ENCODE measurements around the gene SRCIN1. TPM values are rescaled to one million over a fixed set of nuclear protein-coding genes. Genes with fewer than 3 reads are reported as not detected.
"Not testable (repeated sequence)": the region's sequence is repeated elsewhere in the genome, so short reads cannot be mapped to it uniquely, and the experiment has no call there.

The SRCIN1 gene
- total RNA-seq, 2 donors from 2014 or later = 2.4 to 4.8 TPM

GRCh38 chr17:38504216-38504615 lies 101.5 kb downstream of the SRCIN1 start:
- Histone ChIP-seq H3K27me3 (replicated peaks; ENCODE audit: insufficient read depth) (no peaks in the 10 kb centered on the region), H3K27ac (no peak overlapping the region), H3K9me3 (no peaks in the 10 kb centered on the region), H3K4me3 (no peak overlapping the region), H3K36me3 (no peaks in the 10 kb centered on the region), H3K4me1 (replicated peaks) (no peaks in the 10 kb centered on the region)
- 89% methylated on average over 14 of the region's 14 CpGs for WGBS
- TF ChIP-seq POLR2A (IDR thresholded peaks at IDR 0.05) = no peak
- TF ChIP-seq CTCF (IDR thresholded peaks at IDR 0.05) = no peak
- TF ChIP-seq POLR2AphosphoS5 (IDR thresholded peaks at IDR 0.05) = no peak
- no peak for DNase-seq (ENCODE audit: low spot score)
- intact Hi-C loops (cut with DNase I) = no loop called here

- intact Hi-C loops (cut with DNase I); H3K27me3 ChIP-seq (replicated peaks; ENCODE audit: insufficient read depth); H3K4me1 ChIP-seq (replicated peaks); H3K9me3 ChIP-seq; DNase-seq (ENCODE audit: low spot score); H3K27ac ChIP-seq; H3K4me3 ChIP-seq; H3K36me3 ChIP-seq: not testable (repeated sequence)
- 83% methylated on average over 12 of the region's 15 CpGs for WGBS
Observed at GRCh38 chr17:38503286-38503913, 102.4 kb downstream of the SRCIN1 start.

GRCh38 chr17:38501718-38502117 lies 104.0 kb downstream of the SRCIN1 start:
- DNase-seq (ENCODE audit: low spot score); H3K9me3 ChIP-seq; H3K36me3 ChIP-seq; H3K4me1 ChIP-seq (replicated peaks); intact Hi-C loops (cut with DNase I); H3K4me3 ChIP-seq; H3K27ac ChIP-seq; H3K27me3 ChIP-seq (replicated peaks; ENCODE audit: insufficient read depth): not testable (repeated sequence)
- 94% methylated on average over 2 of the region's 2 CpGs for WGBS

- H3K9me3 ChIP-seq, H3K36me3 ChIP-seq: not testable (repeated sequence)
Observed at GRCh38 chr17:38499230-38499629, 106.5 kb downstream of the SRCIN1 start.

GRCh38 chr17:38498353-38498752 lies 107.4 kb downstream of the SRCIN1 start:
- no peak overlapping the region for H3K27ac ChIP-seq
- DNase-seq (ENCODE audit: low spot score) = no peak
- no peaks in the 10 kb centered on the region for H3K36me3 ChIP-seq
- H3K4me1 ChIP-seq (replicated peaks) = no peaks in the 10 kb centered on the region
- intact Hi-C loops (cut with DNase I) = no loop called here
- 87% methylated on average over 14 of the region's 14 CpGs for WGBS
- H3K27me3 ChIP-seq (replicated peaks; ENCODE audit: insufficient read depth) = no peaks in the 10 kb centered on the region
- TF ChIP-seq CTCF (IDR thresholded peaks at IDR 0.05) (no peak), POLR2A (IDR thresholded peaks at IDR 0.05) (no peak), POLR2AphosphoS5 (IDR thresholded peaks at IDR 0.05) (no peak)
- H3K9me3 ChIP-seq = no peaks in the 10 kb centered on the region
- no peak overlapping the region for H3K4me3 ChIP-seq

More at GRCh38 chr17:38499230-38499629, 106.5 kb downstream of the SRCIN1 start:
- H3K27ac ChIP-seq; H3K4me1 ChIP-seq (replicated peaks); intact Hi-C loops (cut with DNase I); H3K4me3 ChIP-seq; H3K27me3 ChIP-seq (replicated peaks; ENCODE audit: insufficient read depth); DNase-seq (ENCODE audit: low spot score): not testable (repeated sequence)
- 88% methylated on average over 10 of the region's 10 CpGs for whole genome bisulfite sequencing

- H3K36me3 ChIP-seq; H3K9me3 ChIP-seq; H3K27ac ChIP-seq; H3K4me3 ChIP-seq; DNase-seq (ENCODE audit: low spot score); intact Hi-C loops (cut with DNase I); H3K27me3 ChIP-seq (replicated peaks; ENCODE audit: insufficient read depth); H3K4me1 ChIP-seq (replicated peaks): not testable (repeated sequence)
- WGBS = 91% methylated on average over 10 of the region's 10 CpGs
Observed at GRCh38 chr17:38497656-38498055, 108.1 kb downstream of the SRCIN1 start.

GRCh38 chr17:38494152-38494551 lies 111.6 kb downstream of the SRCIN1 start:
- DNase-seq (ENCODE audit: low spot score); H3K36me3 ChIP-seq; H3K4me3 ChIP-seq; H3K27me3 ChIP-seq (replicated peaks; ENCODE audit: insufficient read depth); H3K4me1 ChIP-seq (replicated peaks); H3K27ac ChIP-seq; H3K9me3 ChIP-seq: not testable (repeated sequence)
- 86% methylated on average over 16 of the region's 16 CpGs for WGBS
- intact Hi-C loops (cut with DNase I) = loop anchor here (5.0 kb wide), 1 partner anchor 173 kb away; no protein-coding TSS in a partner anchor
